GM23338 (cell line): Measurements from ENCODE around the gene CYBA.

Source experiments
- EZH2 ChIP-seq: fragments of 200-600 bp; sonication (generic); IDR thresholded peaks from one replicate; pipeline ENCODE4 v1.8.0; 2017; ENCODE audit warnings: antibody characterized with exemption, mild to moderate bottlenecking, low read depth; ENCODE audit not compliant: unreplicated experiment
- EZH2phosphoT487 ChIP-seq: fragments of 200-600 bp; sonication (generic); IDR thresholded peaks from one replicate; pipeline ENCODE4 v1.8.1; 2018; ENCODE audit warnings: antibody characterized with exemption; ENCODE audit not compliant: unreplicated experiment
- POLR2AphosphoS5 ChIP-seq: IDR thresholded peaks from 2 replicates; pipeline ENCODE4 v1.6.1; 2016; ENCODE audit warnings: antibody characterized with exemption, low read depth
- ZNF114 ChIP-seq: fragments of 250-450 bp; sonication (Bioruptor Pico); IDR thresholded peaks from 2 replicates; pipeline ENCODE4 v1.5.0; 2020; ENCODE audit warnings: mild to moderate bottlenecking, moderate library complexity
- TF ChIP-seq, protein P1 (sequence below), 2 experiments: fragments of 200-600 bp in 1 of 2; sonication (generic) in 1 of 2; conservative IDR thresholded peaks; 2 replicates each; pipeline versions ENCODE4 v1.5.1 to v1.6.1; 2016 to 2017; ENCODE audit warnings: antibody characterized with exemption in 2 of 2, low read depth in 2 of 2, mild to moderate bottlenecking in 2 of 2, moderate library complexity in 1 of 2

DNA sequence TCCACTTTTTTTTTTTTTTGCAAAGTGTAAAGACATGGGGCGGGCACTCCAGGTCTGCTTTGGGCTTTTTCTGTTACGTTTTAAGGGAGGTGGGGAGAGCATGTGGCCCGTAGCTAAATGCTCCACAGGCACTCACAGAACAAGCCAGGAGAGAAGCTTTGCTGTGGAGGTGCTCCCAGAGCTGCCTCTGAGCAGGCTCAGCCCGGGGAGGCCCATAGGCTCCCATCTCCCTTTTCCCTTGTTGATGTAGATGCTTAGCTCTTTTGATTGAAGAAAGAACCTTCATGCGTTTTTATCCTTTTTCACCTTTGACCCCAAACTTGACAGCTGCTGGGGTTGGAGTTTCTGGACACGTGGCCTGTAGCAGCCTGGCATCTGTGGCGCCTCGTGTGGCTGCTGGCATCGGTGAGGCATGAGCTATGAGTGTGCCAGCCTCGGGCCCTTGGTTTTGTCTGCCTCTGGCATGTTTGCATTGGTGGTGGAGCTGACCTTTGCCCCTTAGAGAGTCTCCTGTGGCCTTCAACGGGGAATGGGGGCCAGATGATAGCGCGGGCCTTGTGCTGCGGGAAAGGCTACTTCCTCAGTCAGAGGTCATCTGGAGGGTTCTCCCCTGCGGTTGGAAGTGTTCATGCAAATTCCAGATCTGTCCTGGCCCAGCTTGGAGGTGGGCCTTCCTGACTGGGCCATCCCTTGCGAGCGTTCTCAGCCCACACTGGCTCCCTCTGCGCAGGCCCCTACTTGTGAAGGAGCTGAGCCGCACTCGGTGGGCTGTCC, 32.5 kb downstream of the CYBA start:
- TF ChIP-seq EZH2 = no peak
- TF ChIP-seq, protein P1, sequence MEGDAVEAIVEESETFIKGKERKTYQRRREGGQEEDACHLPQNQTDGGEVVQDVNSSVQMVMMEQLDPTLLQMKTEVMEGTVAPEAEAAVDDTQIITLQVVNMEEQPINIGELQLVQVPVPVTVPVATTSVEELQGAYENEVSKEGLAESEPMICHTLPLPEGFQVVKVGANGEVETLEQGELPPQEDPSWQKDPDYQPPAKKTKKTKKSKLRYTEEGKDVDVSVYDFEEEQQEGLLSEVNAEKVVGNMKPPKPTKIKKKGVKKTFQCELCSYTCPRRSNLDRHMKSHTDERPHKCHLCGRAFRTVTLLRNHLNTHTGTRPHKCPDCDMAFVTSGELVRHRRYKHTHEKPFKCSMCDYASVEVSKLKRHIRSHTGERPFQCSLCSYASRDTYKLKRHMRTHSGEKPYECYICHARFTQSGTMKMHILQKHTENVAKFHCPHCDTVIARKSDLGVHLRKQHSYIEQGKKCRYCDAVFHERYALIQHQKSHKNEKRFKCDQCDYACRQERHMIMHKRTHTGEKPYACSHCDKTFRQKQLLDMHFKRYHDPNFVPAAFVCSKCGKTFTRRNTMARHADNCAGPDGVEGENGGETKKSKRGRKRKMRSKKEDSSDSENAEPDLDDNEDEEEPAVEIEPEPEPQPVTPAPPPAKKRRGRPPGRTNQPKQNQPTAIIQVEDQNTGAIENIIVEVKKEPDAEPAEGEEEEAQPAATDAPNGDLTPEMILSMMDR (conservative IDR thresholded peaks at IDR 0.05; ENCODE audit: low read depth in 2 of 2) = no peak
- TF ChIP-seq POLR2AphosphoS5 = no peak
- no peak for TF ChIP-seq ZNF114 (CRISPR knock-in tag)
- TF ChIP-seq EZH2phosphoT487 = no peak
